GM20431 (cell line): ENCODE measurements around the gene ENPP1.
"Not testable (repeated sequence)": the region's sequence is repeated elsewhere in the genome, so short reads cannot be mapped to it uniquely, and the experiment has no call there.

Experiments
- in situ Hi-C: fragments of 300-500 bp; cut with MseI, MboI; formaldehyde crosslinking; loops from one replicate; pipeline ENCODE4 v1.15.0; 2020; ENCODE audit warnings: low sequenced_read_pairs; ENCODE audit not compliant: unreplicated experiment

Gene ENPP1

GRCh38 chr6:131909408-131910218 lies 101.8 kb downstream of the ENPP1 start:
- in situ Hi-C loops, result no loop called here

- in situ Hi-C loops, result no loop called here
Observed at GRCh38 chr6:131910219-131910589, 102.4 kb downstream of the ENPP1 start.

GRCh38 chr6:131910956-131911355 lies 103.1 kb downstream of the ENPP1 start:
- in situ Hi-C loops, result no loop called here

GRCh38 chr6:131911951-131912350 lies 104.1 kb downstream of the ENPP1 start:
- in situ Hi-C loops, result no loop called here

GRCh38 chr6:131914234-131914633 lies 106.4 kb downstream of the ENPP1 start:
- in situ Hi-C loops, result no loop called here

GRCh38 chr6:131914967-131915751 lies 107.3 kb downstream of the ENPP1 start:
- in situ Hi-C loops, result no loop called here

- in situ Hi-C loops, result not testable (repeated sequence)
Observed at GRCh38 chr6:131916091-131916796, 108.4 kb downstream of the ENPP1 start.

GRCh38 chr6:131916847-131917246 lies 109.0 kb downstream of the ENPP1 start:
- in situ Hi-C loops, result no loop called here

GRCh38 chr6:131917318-131917717 lies 109.5 kb downstream of the ENPP1 start:
- in situ Hi-C loops, result no loop called here

GRCh38 chr6:131917763-131918649 lies 110.2 kb downstream of the ENPP1 start:
- in situ Hi-C loops, result no loop called here

- in situ Hi-C loops, result no loop called here
Observed at GRCh38 chr6:131918650-131919355, 111.0 kb downstream of the ENPP1 start.

- in situ Hi-C loops, result no loop called here
Observed at GRCh38 chr6:131920656-131921055, 112.8 kb downstream of the ENPP1 start.

GRCh38 chr6:131923356-131923755 lies 115.5 kb downstream of the ENPP1 start:
- in situ Hi-C loops, result no loop called here

- in situ Hi-C loops, result loop anchor here (25.0 kb wide), 1 partner anchor 287 kb away; no protein-coding TSS in a partner anchor
Observed at GRCh38 chr6:131924881-131925474, 117.2 kb downstream of the ENPP1 start.

GRCh38 chr6:131929264-131929663 lies 121.4 kb downstream of the ENPP1 start:
- in situ Hi-C loops, result loop anchor here (25.0 kb wide), 1 partner anchor 283 kb away; no protein-coding TSS in a partner anchor

- in situ Hi-C loops, result loop anchor here (25.0 kb wide), 1 partner anchor 282 kb away; no protein-coding TSS in a partner anchor
Observed at GRCh38 chr6:131929976-131930375, 122.2 kb downstream of the ENPP1 start.

- in situ Hi-C loops, result loop anchor here (25.0 kb wide), 1 partner anchor 281 kb away; no protein-coding TSS in a partner anchor
Observed at GRCh38 chr6:131931063-131931750, 123.4 kb downstream of the ENPP1 start.

- in situ Hi-C loops, result loop anchor here (25.0 kb wide), 1 partner anchor 276 kb away; no protein-coding TSS in a partner anchor
Observed at GRCh38 chr6:131936156-131936555, 128.3 kb downstream of the ENPP1 start.
